WTC11 (cell line): ENCODE measurements around the gene KHK. TPM values are rescaled to one million over a fixed set of nuclear protein-coding genes. Genes with fewer than 3 reads are reported as not detected.

Experiments used
- ATF1 ChIP-seq: sonication (generic); formaldehyde crosslinking; IDR thresholded peaks from 2 replicates; pipeline ENCODE4 v1.8.1; 2023; ENCODE audit warnings: mild to moderate bottlenecking, moderate library complexity, missing genetic modification reagents
- CREB1 ChIP-seq: sonication (generic); formaldehyde crosslinking; IDR thresholded peaks from 2 replicates; pipeline ENCODE4 v1.8.0; 2023; ENCODE audit warnings: mild to moderate bottlenecking, missing genetic modification reagents
- GRHL2 ChIP-seq: fragments of 250-450 bp; sonication (Bioruptor Pico); IDR thresholded peaks from 2 replicates; pipeline ENCODE4 v1.8.0; 2022; ENCODE audit warnings: mild to moderate bottlenecking, moderate library complexity; ENCODE audit not compliant: insufficient replicate concordance, severe bottlenecking
- SMAD3 ChIP-seq: sonication (generic); formaldehyde crosslinking; IDR thresholded peaks from 2 replicates; pipeline ENCODE4 v1.8.0; 2022; ENCODE audit warnings: missing genetic modification reagents, mild to moderate bottlenecking, borderline replicate concordance
- TEAD4 ChIP-seq: sonication (generic); formaldehyde crosslinking; IDR thresholded peaks from 2 replicates; pipeline ENCODE4 v1.8.0; 2022; ENCODE audit warnings: mild to moderate bottlenecking, missing genetic modification reagents
- ZNF232 ChIP-seq: sonication (generic); formaldehyde crosslinking; IDR thresholded peaks from 2 replicates; pipeline ENCODE4 v1.8.0; 2022; ENCODE audit warnings: mild to moderate bottlenecking, missing genetic modification reagents
- total RNA-seq: library from RNA; stranded (reverse); gene quantifications from 3 replicates; pipeline ENCODE4 v1.2.3, GENCODE V29; 2021
- TF ChIP-seq, protein P1 (sequence below): sonication (generic); formaldehyde crosslinking; IDR thresholded peaks from 2 replicates; pipeline ENCODE4 v1.8.0; 2022; ENCODE audit warnings: mild to moderate bottlenecking, missing genetic modification reagents
- TF ChIP-seq, protein P2 (sequence below): sonication (generic); formaldehyde crosslinking; IDR thresholded peaks from 2 replicates; pipeline ENCODE4 v1.8.0; 2022; ENCODE audit warnings: mild to moderate bottlenecking, missing genetic modification reagents
- TF ChIP-seq, protein P3 (sequence below): fragments of 250-450 bp; sonication (Bioruptor Pico); IDR thresholded peaks from 2 replicates; pipeline ENCODE4 v1.9.0; 2021; ENCODE audit warnings: mild to moderate bottlenecking
- TF ChIP-seq, protein P4 (sequence below): sonication (generic); formaldehyde crosslinking; IDR thresholded peaks from 2 replicates; pipeline ENCODE4 v1.8.1; 2023; ENCODE audit warnings: mild to moderate bottlenecking, moderate library complexity, missing genetic modification reagents
- TF ChIP-seq, protein P5 (sequence below): sonication (generic); formaldehyde crosslinking; IDR thresholded peaks from 2 replicates; pipeline ENCODE4 v1.8.1; 2023; ENCODE audit warnings: mild to moderate bottlenecking, missing genetic modification reagents
- TF ChIP-seq, protein P6 (sequence below): sonication (generic); formaldehyde crosslinking; IDR thresholded peaks from 2 replicates; pipeline ENCODE4 v1.8.0; 2022; ENCODE audit warnings: mild to moderate bottlenecking, missing genetic modification reagents
- TF ChIP-seq, protein P7 (sequence below): sonication (generic); formaldehyde crosslinking; IDR thresholded peaks from 2 replicates; pipeline ENCODE4 v1.8.0; 2023; ENCODE audit warnings: missing genetic modification reagents

KHK gene
- total RNA-seq, 1 experiment from 2014 or later, result 17.4 TPM

DNA sequence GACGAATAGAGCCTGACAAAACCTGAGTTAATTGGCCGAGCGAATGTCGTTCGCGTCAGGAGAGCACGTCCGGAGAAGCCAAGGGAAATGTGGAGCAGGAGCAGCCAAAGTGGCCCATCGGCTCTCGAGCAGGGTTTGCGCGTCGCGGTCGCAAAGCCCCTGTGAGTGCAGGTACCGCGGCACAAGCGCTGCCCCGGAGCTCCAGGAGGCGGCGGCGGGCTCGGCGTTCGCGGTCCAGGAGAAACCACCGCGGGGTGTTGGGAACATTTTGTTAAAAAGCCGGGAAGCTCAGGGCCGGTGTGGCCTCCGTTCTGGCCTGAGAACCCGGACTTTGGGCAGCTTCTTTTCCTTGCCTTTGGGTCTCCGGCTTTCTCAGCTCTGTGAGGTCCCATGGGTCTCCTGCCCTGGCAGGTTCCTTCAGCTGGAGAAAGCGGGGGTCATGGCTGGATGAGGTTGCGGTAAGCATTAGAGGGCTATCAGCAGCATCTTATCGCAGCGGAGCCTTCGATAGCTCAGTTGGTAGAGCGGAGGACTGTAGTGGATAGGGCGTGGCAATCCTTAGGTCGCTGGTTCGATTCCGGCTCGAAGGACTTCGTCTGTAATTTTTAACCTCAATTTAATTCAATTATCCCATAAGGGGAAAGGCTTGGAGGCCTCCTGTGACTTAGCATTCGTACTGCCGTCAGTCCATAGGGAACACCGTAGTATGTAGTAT lies 36.1 kb upstream of the KHK start (continued):
- TF ChIP-seq, protein P1, sequence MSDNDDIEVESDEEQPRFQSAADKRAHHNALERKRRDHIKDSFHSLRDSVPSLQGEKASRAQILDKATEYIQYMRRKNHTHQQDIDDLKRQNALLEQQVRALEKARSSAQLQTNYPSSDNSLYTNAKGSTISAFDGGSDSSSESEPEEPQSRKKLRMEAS, result peak; percentile 72
- TF ChIP-seq, protein P2, sequence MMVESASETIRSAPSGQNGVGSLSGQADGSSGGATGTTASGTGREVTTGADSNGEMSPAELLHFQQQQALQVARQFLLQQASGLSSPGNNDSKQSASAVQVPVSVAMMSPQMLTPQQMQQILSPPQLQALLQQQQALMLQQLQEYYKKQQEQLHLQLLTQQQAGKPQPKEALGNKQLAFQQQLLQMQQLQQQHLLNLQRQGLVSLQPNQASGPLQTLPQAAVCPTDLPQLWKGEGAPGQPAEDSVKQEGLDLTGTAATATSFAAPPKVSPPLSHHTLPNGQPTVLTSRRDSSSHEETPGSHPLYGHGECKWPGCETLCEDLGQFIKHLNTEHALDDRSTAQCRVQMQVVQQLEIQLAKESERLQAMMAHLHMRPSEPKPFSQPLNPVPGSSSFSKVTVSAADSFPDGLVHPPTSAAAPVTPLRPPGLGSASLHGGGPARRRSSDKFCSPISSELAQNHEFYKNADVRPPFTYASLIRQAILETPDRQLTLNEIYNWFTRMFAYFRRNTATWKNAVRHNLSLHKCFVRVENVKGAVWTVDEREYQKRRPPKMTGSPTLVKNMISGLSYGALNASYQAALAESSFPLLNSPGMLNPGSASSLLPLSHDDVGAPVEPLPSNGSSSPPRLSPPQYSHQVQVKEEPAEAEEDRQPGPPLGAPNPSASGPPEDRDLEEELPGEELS (CRISPR knock-in tag), result 0 out of 2 replicates have a peak, but pooled peaks have one; percentile 28
- TF ChIP-seq ZNF232 (CRISPR knock-in tag) (peak; percentile 94), GRHL2 (CRISPR knock-in tag) (no peak), ATF1 (CRISPR knock-in tag) (0 out of 2 replicates have a peak, but pooled peaks have one; percentile 20), CREB1 (CRISPR knock-in tag) (peak; percentile 49; the same call in 1 of the 2 replicates), TEAD4 (CRISPR knock-in tag) (no peak), SMAD3 (peak; percentile 75; the same call in 1 of the 2 replicates)
- TF ChIP-seq, protein P3, sequence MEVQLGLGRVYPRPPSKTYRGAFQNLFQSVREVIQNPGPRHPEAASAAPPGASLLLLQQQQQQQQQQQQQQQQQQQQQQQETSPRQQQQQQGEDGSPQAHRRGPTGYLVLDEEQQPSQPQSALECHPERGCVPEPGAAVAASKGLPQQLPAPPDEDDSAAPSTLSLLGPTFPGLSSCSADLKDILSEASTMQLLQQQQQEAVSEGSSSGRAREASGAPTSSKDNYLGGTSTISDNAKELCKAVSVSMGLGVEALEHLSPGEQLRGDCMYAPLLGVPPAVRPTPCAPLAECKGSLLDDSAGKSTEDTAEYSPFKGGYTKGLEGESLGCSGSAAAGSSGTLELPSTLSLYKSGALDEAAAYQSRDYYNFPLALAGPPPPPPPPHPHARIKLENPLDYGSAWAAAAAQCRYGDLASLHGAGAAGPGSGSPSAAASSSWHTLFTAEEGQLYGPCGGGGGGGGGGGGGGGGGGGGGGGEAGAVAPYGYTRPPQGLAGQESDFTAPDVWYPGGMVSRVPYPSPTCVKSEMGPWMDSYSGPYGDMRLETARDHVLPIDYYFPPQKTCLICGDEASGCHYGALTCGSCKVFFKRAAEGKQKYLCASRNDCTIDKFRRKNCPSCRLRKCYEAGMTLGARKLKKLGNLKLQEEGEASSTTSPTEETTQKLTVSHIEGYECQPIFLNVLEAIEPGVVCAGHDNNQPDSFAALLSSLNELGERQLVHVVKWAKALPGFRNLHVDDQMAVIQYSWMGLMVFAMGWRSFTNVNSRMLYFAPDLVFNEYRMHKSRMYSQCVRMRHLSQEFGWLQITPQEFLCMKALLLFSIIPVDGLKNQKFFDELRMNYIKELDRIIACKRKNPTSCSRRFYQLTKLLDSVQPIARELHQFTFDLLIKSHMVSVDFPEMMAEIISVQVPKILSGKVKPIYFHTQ, result peak; percentile 65; the same call in 1 of the 2 replicates
- TF ChIP-seq, protein P4, sequence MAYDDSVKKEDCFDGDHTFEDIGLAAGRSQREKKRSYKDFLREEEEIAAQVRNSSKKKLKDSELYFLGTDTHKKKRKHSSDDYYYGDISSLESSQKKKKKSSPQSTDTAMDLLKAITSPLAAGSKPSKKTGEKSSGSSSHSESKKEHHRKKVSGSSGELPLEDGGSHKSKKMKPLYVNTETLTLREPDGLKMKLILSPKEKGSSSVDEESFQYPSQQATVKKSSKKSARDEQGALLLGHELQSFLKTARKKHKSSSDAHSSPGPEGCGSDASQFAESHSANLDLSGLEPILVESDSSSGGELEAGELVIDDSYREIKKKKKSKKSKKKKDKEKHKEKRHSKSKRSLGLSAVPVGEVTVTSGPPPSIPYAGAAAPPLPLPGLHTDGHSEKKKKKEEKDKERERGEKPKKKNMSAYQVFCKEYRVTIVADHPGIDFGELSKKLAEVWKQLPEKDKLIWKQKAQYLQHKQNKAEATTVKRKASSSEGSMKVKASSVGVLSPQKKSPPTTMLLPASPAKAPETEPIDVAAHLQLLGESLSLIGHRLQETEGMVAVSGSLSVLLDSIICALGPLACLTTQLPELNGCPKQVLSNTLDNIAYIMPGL, result peak; percentile 100
- TF ChIP-seq, protein P5, sequence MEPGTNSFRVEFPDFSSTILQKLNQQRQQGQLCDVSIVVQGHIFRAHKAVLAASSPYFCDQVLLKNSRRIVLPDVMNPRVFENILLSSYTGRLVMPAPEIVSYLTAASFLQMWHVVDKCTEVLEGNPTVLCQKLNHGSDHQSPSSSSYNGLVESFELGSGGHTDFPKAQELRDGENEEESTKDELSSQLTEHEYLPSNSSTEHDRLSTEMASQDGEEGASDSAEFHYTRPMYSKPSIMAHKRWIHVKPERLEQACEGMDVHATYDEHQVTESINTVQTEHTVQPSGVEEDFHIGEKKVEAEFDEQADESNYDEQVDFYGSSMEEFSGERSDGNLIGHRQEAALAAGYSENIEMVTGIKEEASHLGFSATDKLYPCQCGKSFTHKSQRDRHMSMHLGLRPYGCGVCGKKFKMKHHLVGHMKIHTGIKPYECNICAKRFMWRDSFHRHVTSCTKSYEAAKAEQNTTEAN, result 0 out of 2 replicates have a peak, but pooled peaks have one; percentile 14
- TF ChIP-seq, protein P6, sequence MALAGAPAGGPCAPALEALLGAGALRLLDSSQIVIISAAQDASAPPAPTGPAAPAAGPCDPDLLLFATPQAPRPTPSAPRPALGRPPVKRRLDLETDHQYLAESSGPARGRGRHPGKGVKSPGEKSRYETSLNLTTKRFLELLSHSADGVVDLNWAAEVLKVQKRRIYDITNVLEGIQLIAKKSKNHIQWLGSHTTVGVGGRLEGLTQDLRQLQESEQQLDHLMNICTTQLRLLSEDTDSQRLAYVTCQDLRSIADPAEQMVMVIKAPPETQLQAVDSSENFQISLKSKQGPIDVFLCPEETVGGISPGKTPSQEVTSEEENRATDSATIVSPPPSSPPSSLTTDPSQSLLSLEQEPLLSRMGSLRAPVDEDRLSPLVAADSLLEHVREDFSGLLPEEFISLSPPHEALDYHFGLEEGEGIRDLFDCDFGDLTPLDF (CRISPR knock-in tag), result no peak; the same call in 1 of the 2 replicates
- TF ChIP-seq, protein P7, sequence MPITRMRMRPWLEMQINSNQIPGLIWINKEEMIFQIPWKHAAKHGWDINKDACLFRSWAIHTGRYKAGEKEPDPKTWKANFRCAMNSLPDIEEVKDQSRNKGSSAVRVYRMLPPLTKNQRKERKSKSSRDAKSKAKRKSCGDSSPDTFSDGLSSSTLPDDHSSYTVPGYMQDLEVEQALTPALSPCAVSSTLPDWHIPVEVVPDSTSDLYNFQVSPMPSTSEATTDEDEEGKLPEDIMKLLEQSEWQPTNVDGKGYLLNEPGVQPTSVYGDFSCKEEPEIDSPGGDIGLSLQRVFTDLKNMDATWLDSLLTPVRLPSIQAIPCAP (CRISPR knock-in tag), result no peak
- TF ChIP-seq, all 79 proteins: peak for 16
